Nephron progenitor cell (in vitro differentiated cells): ENCODE results near the gene ARL5C.
A peak's percentile ranks its signal among the peaks of the same experiment; 100 is the strongest.

Experiments
- DNase-seq: peaks from one replicate; pipeline ENCODE4 v3.0.0; 2021
- H3K27ac Mint-ChIP-seq: 2 replicates; pipeline ENCODE4 v1.8.0; 2021; ENCODE audit warnings: mild to moderate bottlenecking, moderate library complexity, mixed read lengths
- H3K27me3 Mint-ChIP-seq: 2 replicates; pipeline ENCODE4 v1.8.0; 2021; ENCODE audit warnings: mild to moderate bottlenecking, low read depth, mixed read lengths; ENCODE audit not compliant: poor library complexity
- H3K36me3 Mint-ChIP-seq: 2 replicates; pipeline ENCODE4 v1.8.0; 2021; ENCODE audit warnings: low read depth, mixed read lengths
- H3K4me1 Mint-ChIP-seq: 2 replicates; pipeline ENCODE4 v1.8.0; 2021; ENCODE audit warnings: mixed read lengths
- H3K4me3 Mint-ChIP-seq: 2 replicates; pipeline ENCODE4 v1.8.0; 2021; ENCODE audit warnings: mild to moderate bottlenecking, moderate library complexity, mixed read lengths
- H3K9me3 Mint-ChIP-seq: 2 replicates; pipeline ENCODE4 v1.8.0; 2021; ENCODE audit warnings: mild to moderate bottlenecking, moderate library complexity, mixed read lengths
- CTCF ChIP-seq: fragments of 200-600 bp; sonication (generic); IDR thresholded peaks from 2 replicates; pipeline ENCODE4 v1.5.0; 2021; ENCODE audit warnings: antibody characterized with exemption

The ARL5C gene

GRCh38 chr17:39200957-39201510 is 35.1 kb upstream of the ARL5C start:
- no peak for DNase-seq
- no peak for TF ChIP-seq CTCF
- Mint-ChIP-seq H3K9me3 (no peaks in the 10 kb centered on the region), H3K36me3 (peaks cover 41% of the 10 kb centered on the region), H3K27me3 (peaks cover 4% of the 10 kb centered on the region), H3K27ac (peak overlapping the region; percentile 100), H3K4me3 (peak overlapping the region; percentile 98), H3K4me1 (peaks cover 52% of the 10 kb centered on the region)

GRCh38 chr17:39200070-39200879 is 34.3 kb upstream of the ARL5C start, which contains the start of gene RPL19:
RPL19 (plus strand) TSS chr17:39200283; CDS start chr17:39200345, 62 bp downstream.
- TF ChIP-seq CTCF: no peak
- Mint-ChIP-seq H3K27me3 (peaks cover 4% of the 10 kb centered on the region), H3K4me1 (peaks cover 60% of the 10 kb centered on the region), H3K36me3 (peaks cover 41% of the 10 kb centered on the region), H3K9me3 (no peaks in the 10 kb centered on the region), H3K4me3 (peak within 1 kb of the TSS; percentile 98), H3K27ac (peak within 1 kb of the TSS; percentile 100)
- peak; percentile 80 for DNase-seq

DNA sequence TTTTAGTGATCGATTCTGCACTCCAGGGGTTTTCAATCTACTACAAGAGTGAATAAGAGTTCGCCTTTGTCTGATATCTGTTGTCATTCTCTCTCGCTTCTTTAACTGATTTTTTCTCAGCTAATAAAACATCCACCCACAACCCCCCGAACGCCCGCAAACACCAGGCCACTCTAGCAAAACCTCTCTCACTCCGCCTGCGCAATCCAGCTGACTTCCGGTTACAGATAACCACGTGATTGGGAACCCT is 33.8 kb upstream of the ARL5C start:
- Mint-ChIP-seq H3K4me1 (peaks cover 65% of the 10 kb centered on the region), H3K27me3 (peaks cover 4% of the 10 kb centered on the region), H3K4me3 (peak overlapping the region; percentile 98), H3K9me3 (no peaks in the 10 kb centered on the region), H3K27ac (peak overlapping the region; percentile 100), H3K36me3 (peaks cover 37% of the 10 kb centered on the region)
- TF ChIP-seq CTCF: no peak
- DNase-seq: peak; percentile 79

- no peak for DNase-seq
- Mint-ChIP-seq H3K27me3 (peaks cover 4% of the 10 kb centered on the region), H3K9me3 (no peaks in the 10 kb centered on the region), H3K4me1 (peaks cover 80% of the 10 kb centered on the region), H3K36me3 (peaks cover 29% of the 10 kb centered on the region), H3K27ac (no peak overlapping the region), H3K4me3 (peak overlapping the region; percentile 81)
- no peak for TF ChIP-seq CTCF
Measured at GRCh38 chr17:39198186-39198566, 32.2 kb upstream of the ARL5C start.

GRCh38 chr17:39197380-39198185 is 31.6 kb upstream of the ARL5C start, which contains the start of gene CACNB1:
CACNB1 (minus strand) TSS chr17:39197669; CDS start chr17:39197495, 174 bp downstream.
- H3K27me3 Mint-ChIP-seq: peaks cover 4% of the 10 kb centered on the region
- H3K9me3 Mint-ChIP-seq: no peaks in the 10 kb centered on the region
- DNase-seq: peak; percentile 91
- no peak for TF ChIP-seq CTCF
- peak within 1 kb of the TSS; percentile 81 for H3K4me3 Mint-ChIP-seq
- H3K4me1 Mint-ChIP-seq: peaks cover 82% of the 10 kb centered on the region
- peak within 1 kb of the TSS; percentile 54 for H3K27ac Mint-ChIP-seq
- H3K36me3 Mint-ChIP-seq: peaks cover 25% of the 10 kb centered on the region
